ENCODE measurements around the gene ARL15.

- TF ChIP-seq POLR2A (IDR thresholded peaks at IDR 0.05) = no peak
- no peak for TF ChIP-seq CTCF (IDR thresholded peaks at IDR 0.05)
- no peak for TF ChIP-seq EP300 (IDR thresholded peaks at IDR 0.05)
Observed at GRCh38 chr5:53980061-53980460, 330.3 kb downstream of the ARL15 start.

All from sigmoid colon (tissue), 4 donors.